ENCODE data around the gene RAP1GAP2.
"Not testable (repeated sequence)": the region's sequence is repeated elsewhere in the genome, so short reads cannot be mapped to it uniquely, and the experiment has no call there.

The RAP1GAP2 gene

DNA sequence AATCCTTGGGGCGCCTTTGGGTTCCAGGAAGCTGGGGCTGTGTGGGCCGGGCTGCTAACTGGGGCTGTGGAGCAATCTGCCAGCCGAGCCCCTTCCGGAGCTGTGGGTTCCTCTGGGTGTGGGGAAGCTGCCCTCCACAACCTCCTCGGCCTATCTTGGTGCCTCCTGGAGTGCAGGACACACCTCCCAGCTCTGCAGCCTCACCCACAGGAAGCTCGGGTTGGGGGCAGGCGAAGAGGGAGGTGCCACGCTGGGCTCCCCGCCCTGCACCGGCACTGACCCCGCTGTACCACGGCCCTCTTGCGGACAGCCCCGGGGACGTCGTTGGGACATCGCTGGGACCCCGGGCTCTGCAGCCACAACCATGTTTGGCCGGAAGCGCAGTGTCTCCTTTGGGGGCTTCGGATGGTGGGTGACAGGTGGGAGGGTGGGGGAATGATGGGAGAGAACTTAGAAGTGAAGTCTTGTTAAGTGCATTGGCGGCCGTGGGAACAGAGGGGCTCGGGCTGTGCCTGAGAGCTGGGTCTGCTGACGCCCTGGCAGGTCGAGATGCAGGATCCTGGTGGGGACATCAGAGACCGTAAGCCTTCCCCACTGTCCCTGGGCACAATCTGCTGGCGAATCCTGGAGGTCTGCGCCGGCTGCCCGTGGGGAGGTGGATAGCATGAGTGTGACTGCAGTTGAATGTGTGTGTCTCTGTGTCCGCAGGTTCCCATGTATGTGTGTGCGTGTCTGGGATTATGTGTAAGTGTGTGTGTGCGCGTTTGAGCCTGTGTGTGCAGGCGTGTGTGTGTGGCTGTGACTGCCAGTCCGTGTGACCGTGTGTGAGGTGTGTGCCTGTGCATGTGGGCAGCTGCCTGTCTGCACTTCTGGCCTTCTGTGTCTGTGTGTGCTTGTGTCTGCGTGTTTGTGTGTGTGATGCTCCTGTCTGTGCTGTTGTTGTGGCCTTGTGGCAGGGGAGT is at the start of gene RAP1GAP2:
Gene RAP1GAP2 (plus strand): TSS at position 275 of the 962 bp plus-strand sequence. CDS start 90 bp downstream, at position 365.
- peak; percentile 46 for DNase-seq (ENCODE audit: low read depth)

- no peak for DNase-seq (ENCODE audit: low read depth)
Observed at GRCh38 chr17:2749058-2749783, 47.0 kb upstream of the RAP1GAP2 start, which contains the start of gene CCDC92B. Gene CCDC92B (minus strand): TSS chr17:2749652. CDS start chr17:2735145, 14,507 bp downstream.

GRCh38 chr17:2749784-2750181 is 46.5 kb upstream of the RAP1GAP2 start:
- peak; percentile 43 for DNase-seq (ENCODE audit: low read depth)

- DNase-seq (ENCODE audit: low read depth) = no peak
Observed at GRCh38 chr17:2750721-2751120, 45.5 kb upstream of the RAP1GAP2 start.

DNA sequence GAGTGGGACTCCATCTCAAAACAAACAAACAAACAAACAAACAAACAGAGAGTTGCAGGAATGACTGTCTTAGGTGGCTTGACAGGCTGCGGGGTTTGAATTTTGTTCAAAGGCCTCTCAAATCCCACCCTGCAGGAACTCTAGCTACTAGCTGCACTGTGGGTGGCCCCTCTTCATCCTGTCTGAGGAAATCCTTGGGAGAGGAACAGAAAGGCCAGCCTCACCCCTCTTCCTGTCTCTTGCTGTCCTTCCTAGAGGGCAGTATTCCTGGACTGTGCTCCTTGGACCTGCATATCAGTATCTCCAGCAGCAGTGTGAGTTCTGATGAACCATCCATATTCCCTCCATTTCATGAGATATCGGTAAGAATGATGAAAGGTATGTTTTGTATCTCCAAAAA is 44.7 kb upstream of the RAP1GAP2 start:
- DNase-seq (ENCODE audit: low read depth) = no peak

DNA sequence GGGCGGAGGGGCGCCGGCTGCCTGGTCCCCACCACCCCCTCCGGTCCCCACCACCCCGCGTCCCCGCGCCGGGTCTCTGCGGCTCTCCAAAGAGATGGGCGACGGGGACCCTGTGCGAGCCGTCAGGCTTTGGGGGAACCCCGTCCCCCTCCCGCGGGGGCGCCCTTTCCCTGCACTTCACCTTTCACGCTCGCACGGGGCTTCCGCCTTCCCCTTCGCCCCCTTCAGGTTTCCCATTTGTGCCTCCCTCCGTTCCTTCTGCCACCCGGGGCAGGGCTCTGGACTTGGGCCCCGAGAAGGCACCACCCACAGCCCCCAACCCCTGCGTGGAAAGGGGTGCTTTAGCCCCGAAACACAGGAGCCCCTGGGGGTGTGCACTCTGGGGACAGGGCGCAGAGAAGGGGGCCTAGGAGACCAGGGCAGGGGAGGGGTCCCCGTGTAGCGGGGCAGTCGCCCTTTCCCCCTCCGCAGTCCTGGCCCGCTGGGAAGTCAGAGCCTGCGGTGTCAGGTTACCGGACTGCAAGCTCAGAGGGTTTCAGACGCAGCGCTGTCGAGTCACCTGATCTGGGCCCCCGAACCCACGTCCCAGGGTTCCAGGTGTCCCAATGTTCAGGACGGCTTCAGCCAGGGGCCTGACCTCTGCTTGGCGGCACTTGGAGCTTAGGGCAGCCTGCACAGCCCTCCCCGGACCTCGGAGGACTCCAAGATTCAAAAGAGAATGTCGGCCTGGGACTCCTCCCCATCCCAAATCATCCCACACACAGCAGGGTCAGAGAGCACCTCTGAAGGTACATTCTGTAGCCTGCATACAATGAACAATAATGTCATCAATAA is 40.1 kb upstream of the RAP1GAP2 start:
- DNase-seq (ENCODE audit: low read depth) = no peak

GRCh38 chr17:2758870-2759269 is 37.4 kb upstream of the RAP1GAP2 start:
- no peak for DNase-seq (ENCODE audit: low read depth)

- DNase-seq (ENCODE audit: low read depth) = no peak
Observed at GRCh38 chr17:2770129-2770528, 26.1 kb upstream of the RAP1GAP2 start.

DNA sequence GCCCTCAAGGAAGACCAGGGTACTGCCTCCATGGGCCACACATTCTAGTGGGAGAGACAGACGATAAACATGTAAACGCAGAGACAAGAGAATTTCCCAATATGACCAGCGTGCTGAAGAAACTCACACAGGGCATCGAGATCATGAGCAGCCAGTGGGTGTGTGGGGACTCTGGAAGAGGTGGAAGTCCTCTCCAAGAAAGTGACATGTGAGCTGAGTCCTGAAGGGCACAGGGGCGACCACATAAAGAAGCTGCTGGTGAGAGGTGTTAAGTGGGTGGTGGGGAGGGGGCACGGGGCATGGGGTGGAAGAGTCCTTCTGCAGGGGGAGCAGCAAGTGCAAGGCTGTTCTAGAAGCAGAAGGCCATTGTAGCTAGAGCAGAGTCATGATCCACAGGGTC is 21.0 kb upstream of the RAP1GAP2 start:
- no peak for DNase-seq (ENCODE audit: low read depth)

DNA sequence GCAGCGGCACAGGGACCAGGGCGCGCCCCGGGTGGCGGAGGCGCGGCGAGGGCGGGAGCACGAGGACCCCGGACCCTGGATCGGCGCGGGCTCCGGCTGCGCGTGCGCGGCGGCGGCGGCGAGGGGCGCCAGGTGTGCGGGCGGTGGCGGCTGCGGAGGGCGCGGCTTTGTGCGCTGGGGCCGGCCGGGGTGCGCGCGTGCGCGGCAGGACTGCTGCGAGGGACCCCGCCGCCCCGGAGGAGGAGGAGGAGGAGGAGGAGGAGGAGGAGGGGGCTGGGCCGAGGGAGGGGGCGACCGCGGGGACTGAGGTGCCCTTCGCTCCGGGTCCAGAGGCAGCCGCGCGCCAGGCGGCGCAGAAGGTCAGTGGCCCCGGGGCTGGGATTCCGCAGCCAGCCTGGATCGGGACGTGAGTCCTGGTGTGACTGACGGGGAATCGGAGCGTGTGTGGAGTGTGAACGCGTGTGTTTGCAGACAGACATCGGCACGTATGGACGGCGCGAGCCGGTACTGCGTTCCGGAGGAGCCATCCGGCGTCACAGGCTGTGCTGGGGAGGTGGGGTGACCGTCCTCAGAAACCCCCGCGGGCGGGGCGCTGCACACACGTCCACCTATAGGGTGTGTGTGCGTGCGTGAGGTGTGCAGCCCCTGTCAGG is 19.5 kb upstream of the RAP1GAP2 start:
- DNase-seq (ENCODE audit: low read depth) = no peak

DNA sequence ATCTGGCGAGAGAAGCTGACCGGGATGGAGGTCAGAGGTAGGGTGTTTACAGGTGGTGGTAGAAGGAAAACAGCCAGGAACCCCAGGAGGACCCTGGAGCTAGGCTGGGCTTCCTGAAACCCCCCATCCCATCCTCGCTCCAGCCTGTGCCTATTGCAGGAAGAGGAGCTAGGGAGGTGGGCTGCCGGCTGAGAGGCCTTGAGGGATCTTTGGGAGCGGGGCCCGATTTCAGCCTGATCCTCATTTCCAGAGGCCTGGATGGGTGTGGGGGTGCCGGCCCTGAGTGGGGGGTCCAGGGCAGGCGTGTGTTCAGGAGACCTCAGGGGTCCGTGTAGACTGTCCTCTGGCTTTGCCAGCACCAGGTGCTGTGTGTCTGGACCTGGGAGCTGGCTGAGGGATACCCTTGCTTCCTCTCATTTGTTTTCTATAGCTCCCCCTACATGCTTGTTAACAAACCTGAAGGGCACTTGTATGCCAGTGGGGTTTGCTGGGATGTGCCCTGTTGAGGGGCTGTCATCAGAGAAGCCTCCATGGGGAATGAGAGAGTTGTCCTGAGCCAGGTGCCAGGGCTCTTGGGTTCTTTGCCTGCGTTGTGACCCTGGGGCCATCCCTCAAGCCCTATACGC is 18.9 kb upstream of the RAP1GAP2 start:
- DNase-seq (ENCODE audit: low read depth) = no peak

DNA sequence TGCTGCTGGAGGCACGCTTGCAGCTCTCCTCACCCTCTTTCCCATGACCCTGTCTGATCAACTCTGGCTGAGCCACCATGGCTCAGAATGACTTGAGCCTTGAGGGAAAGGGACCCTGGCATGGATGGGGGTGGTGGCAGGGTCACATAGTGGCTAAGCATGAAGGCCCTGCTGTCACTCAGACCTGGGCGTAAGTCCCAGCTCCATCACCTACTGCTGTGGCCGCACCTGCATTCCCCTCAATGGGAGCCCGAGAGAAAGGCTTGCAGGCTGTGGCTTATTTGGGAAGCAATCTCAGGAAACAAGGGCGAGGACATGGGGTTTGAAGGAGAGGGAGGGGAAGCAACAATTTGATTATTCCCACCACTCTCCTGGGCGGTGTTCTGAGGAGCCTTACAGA is 17.7 kb upstream of the RAP1GAP2 start:
- no peak for DNase-seq (ENCODE audit: low read depth)

DNA sequence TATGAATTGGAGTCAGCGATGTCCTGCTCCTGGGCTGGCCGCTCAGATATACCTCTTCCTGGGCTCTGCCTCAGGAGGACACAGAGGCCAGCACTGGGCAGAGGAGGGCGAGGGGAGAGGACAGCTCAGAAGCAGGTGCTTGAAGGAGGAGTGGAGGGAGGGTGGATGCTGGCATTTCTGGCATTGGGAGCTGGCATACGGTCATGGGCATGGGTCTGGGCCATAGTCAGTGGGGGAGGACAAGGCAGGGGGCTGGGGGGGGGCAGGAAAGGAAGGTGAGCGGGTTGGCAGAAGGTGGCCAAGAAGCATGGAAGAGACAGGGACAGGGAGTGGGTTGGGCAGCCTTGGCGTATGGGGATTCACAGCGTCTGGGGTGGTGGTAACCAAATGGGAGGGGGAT is 16.7 kb upstream of the RAP1GAP2 start:
- DNase-seq (ENCODE audit: low read depth) = no peak

DNA sequence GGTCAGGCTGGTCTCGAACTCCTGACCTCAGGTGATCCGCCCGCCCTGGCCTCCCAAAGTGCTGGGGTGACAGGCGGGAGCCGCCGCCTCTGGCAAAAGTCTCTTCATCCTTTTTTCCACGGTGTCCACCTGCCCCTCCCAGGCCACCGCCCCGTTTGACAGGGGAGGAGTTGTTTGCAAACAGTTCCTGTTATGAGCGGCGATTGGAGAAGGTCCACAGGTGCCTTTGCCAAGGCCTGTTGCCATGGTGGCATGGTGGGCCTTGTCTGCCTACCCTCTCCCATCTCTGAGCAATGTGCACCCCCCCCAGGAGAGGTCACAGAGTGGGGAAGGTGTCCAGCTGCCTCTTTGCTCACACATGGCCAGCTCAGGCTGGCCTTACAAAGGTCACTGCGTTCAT is 16.0 kb upstream of the RAP1GAP2 start:
- no peak for DNase-seq (ENCODE audit: low read depth)

- no peak for DNase-seq (ENCODE audit: low read depth)
Observed at GRCh38 chr17:2780931-2781454, 15.2 kb upstream of the RAP1GAP2 start.

DNA sequence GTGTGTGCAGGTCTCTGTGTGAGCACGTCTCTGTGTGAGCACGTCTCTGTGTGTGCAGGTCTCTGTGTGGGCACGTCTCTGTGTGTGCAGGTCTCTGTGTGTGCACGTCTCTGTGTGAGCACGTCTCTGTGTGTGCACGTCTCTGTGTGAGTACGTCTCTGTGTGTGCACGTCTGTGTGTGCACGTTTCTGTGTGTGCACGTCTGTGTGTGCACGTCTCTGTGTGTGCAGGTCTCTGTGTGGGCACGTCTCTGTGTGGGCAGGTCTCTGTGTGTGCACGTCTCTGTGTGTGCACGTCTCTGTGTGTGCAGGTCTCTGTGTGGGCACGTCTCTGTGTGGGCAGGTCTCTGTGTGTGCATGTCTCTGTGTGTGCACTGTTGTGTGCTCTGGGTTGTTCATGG is 14.6 kb upstream of the RAP1GAP2 start:
- DNase-seq (ENCODE audit: low read depth) = not testable (repeated sequence)

DNA sequence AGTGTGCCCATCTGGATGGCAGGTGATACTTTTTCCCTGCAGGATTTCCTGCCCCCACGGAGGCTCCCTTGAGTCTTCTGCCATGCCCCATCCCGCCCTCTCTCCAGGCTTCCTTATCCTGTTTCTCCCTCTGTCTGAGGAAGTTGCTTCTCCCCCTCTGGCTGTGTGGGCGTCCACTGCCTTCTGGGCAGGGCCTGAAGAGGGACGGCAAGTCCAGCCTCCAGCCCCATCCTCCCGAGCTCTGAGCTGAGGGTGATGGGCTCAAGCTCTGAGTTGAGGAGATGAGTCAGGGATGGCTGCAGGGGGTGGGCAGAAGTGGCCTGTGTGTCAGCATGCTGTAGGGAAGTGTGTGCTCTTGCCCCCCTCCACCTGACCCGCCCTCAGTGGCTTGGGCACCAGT is 14.2 kb upstream of the RAP1GAP2 start:
- no peak for DNase-seq (ENCODE audit: low read depth)

- DNase-seq (ENCODE audit: low read depth) = no peak
Observed at GRCh38 chr17:2783310-2784030, 12.8 kb upstream of the RAP1GAP2 start.

- DNase-seq (ENCODE audit: low read depth) = no peak
Observed at GRCh38 chr17:2784864-2785263, 11.4 kb upstream of the RAP1GAP2 start.

DNA sequence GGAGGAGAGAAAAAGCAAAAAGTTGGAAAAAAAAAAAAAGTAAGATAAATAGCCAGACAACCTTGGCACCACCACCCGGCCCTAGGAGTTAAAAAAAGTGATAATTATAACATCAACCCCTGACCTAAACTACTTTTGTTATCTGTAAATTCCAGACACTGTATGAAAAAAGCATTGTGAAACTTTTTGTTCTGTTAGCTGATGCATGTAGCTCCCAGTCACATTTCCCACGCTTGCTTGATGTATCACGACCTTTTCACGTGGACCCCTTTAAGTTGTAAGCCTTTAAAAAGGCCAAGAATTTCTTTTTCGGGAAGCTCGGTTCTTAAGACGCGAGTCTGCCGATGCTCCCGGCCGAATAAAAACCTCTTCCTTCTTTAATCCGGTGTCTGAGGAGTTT is 10.9 kb upstream of the RAP1GAP2 start:
- not testable (repeated sequence) for DNase-seq (ENCODE audit: low read depth)

Measured in stimulated activated CD8-positive, alpha-beta memory T cell treated with anti-CD3 and anti-CD28 coated beads, Interleukin-12 subunit alpha, Interleukin-12 subunit beta, amount 100 ng/mL, for 1 hour (primary cell).